Measurements from ENCODE around the gene ARL14EPL. TPM values are rescaled to one million over a fixed set of nuclear protein-coding genes. Genes with fewer than 3 reads are reported as not detected.

The ARL14EPL gene
- total and polyA plus RNA-seq, 12 donors = 0.10 to 0.11 TPM; not detected in 10

DNA sequence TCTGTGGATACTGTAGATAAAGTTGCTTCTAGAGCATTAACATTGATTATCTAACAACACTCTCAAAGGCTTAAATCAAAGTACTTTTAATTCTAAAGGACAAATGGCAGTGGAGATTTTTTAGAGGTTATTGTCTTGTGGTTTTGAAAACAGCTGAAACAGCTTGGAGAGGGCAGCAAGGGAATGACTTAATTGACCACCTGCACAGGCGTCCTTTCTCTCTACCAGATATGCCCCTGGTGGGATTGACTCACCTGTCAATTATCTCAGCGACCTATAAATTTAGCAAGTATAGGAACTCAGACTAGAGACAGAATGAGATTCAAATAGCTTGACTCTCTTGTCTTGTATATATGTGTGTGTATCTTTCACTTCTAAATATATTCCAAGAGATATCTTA is 13.5 kb downstream of the ARL14EPL start:
- 60 to 83% (median 70%) methylated on average over 2 of the region's 2 CpGs for WGBS, 4 donors
- no peaks in the 10 kb centered on the region for H3K4me1 ChIP-seq (replicated peaks in 1 of 2)
- H3K9me3 ChIP-seq (replicated peaks in 1 of 3) = no peaks in the 10 kb centered on the region
- intact Hi-C loops (cut with DNase I) = no loop called here
- no peak overlapping the region for H3K4me3 ChIP-seq
- H3K36me3 ChIP-seq (replicated peaks in 1 of 2) = no peaks in the 10 kb centered on the region
- H3K27me3 ChIP-seq = no peaks in the 10 kb centered on the region
- TF ChIP-seq POLR2A (IDR thresholded peaks at IDR 0.05) = no peak
- TF ChIP-seq, protein P1, sequence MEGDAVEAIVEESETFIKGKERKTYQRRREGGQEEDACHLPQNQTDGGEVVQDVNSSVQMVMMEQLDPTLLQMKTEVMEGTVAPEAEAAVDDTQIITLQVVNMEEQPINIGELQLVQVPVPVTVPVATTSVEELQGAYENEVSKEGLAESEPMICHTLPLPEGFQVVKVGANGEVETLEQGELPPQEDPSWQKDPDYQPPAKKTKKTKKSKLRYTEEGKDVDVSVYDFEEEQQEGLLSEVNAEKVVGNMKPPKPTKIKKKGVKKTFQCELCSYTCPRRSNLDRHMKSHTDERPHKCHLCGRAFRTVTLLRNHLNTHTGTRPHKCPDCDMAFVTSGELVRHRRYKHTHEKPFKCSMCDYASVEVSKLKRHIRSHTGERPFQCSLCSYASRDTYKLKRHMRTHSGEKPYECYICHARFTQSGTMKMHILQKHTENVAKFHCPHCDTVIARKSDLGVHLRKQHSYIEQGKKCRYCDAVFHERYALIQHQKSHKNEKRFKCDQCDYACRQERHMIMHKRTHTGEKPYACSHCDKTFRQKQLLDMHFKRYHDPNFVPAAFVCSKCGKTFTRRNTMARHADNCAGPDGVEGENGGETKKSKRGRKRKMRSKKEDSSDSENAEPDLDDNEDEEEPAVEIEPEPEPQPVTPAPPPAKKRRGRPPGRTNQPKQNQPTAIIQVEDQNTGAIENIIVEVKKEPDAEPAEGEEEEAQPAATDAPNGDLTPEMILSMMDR (IDR thresholded peaks at IDR 0.05) = no peak
- DNase-seq = no peak
- H3K27ac ChIP-seq = no peak overlapping the region

DNA sequence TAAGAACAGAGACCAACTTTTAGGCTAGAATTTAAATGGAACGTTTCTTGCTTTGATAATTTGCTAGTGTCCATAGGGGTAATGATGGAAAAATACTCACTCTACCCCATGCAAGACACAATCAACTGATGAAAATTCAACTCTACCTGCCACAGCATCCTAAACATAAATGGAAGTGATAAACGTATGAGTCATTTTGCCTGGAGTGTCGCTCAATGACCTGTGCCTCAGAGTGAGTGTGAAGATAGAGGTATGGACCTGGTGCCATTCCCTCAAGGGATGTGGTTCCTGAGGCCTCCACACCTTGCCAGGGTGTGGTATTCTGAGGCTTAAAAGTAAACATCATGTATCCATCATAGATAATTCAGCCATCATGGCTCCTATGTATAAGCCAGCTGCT is 14.0 kb downstream of the ARL14EPL start:
- no peak for DNase-seq
- H3K4me1 ChIP-seq (replicated peaks in 1 of 2) = no peaks in the 10 kb centered on the region
- TF ChIP-seq, protein P1 (IDR thresholded peaks at IDR 0.05) = no peak
- no peak for TF ChIP-seq POLR2A (IDR thresholded peaks at IDR 0.05)
- 72 to 90% (median 85%) methylated on average over 3 of the region's 3 CpGs for WGBS, 4 donors
- no peaks in the 10 kb centered on the region for H3K27me3 ChIP-seq
- no peaks in the 10 kb centered on the region for H3K9me3 ChIP-seq (replicated peaks in 1 of 3)
- H3K4me3 ChIP-seq = no peak overlapping the region
- no peak overlapping the region for H3K27ac ChIP-seq
- H3K36me3 ChIP-seq (replicated peaks in 1 of 2) = no peaks in the 10 kb centered on the region
- intact Hi-C loops (cut with DNase I) = no loop called here

DNA sequence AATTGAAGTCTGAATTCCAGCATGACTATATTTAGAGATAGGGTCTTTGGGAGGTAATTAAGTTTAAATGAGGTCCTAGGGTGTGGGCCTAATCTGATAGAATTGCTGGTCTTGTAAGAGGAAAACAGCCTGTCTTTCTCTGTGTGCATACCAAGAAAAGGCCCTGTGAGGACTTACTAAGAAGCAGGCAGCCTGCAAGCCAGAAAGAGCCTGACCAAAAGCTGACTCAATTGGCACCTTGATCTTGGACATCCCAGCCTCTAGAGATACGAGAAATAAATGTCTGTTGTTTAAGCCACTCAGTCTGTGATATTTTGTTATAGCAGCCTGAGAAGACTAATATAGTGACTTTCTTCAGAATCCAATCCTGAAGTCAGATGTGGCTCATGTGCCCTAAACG is 14.6 kb downstream of the ARL14EPL start:
- no peak overlapping the region for H3K27ac ChIP-seq
- 74 to 86% (median 85%) methylated on average over 2 of the region's 2 CpGs for WGBS, 4 donors
- no peaks in the 10 kb centered on the region for H3K4me1 ChIP-seq (replicated peaks in 1 of 2)
- no peak for DNase-seq
- TF ChIP-seq, protein P1 (IDR thresholded peaks at IDR 0.05) = no peak
- no peak for TF ChIP-seq POLR2A (IDR thresholded peaks at IDR 0.05)
- H3K27me3 ChIP-seq = no peaks in the 10 kb centered on the region
- intact Hi-C loops (cut with DNase I) = no loop called here
- no peaks in the 10 kb centered on the region for H3K36me3 ChIP-seq (replicated peaks in 1 of 2)
- no peaks in the 10 kb centered on the region for H3K9me3 ChIP-seq (replicated peaks in 1 of 3)
- no peak overlapping the region for H3K4me3 ChIP-seq

DNA sequence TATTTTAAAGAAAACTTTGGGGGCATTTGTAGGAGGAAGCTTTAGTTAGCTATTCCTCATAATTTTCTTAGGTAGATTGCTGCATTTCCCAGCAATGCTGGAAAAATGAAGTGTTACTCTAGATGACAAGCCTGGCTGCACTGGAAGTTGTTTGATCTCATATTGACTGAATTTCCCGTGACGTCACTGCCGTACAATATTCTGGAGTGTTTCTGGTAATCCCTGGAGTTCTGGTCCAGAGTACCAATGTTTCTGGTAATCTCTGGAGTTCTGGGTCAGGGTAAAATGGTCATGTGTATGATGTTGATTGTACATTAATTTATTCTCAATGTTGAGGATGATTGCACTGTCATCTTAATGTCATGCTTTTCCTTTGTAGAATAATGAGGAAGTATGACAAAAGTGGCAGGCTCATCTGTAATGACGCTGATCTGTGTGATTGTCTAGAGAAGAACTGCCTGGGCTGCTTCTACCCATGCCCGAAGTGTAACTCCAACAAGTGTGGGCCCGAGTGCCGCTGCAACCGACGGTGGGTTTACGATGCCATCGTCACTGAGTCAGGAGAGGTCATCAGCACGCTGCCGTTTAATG is 26.2 kb downstream of the ARL14EPL start:
- intact Hi-C loops (cut with DNase I) = no loop called here
- DNase-seq = no peak
- no peaks in the 10 kb centered on the region for H3K9me3 ChIP-seq (replicated peaks in 1 of 3)
- H3K4me3 ChIP-seq = no peak overlapping the region
- no peaks in the 10 kb centered on the region for H3K4me1 ChIP-seq (replicated peaks in 1 of 2)
- TF ChIP-seq POLR2A (IDR thresholded peaks at IDR 0.05) = no peak
- TF ChIP-seq, protein P1 (IDR thresholded peaks at IDR 0.05) = no peak
- WGBS, 4 donors = 77 to 83% (median 80%) methylated on average over 13 of the region's 13 CpGs
- H3K36me3 ChIP-seq (replicated peaks in 1 of 2) = no peaks in the 10 kb centered on the region
- no peaks in the 10 kb centered on the region for H3K27me3 ChIP-seq
- H3K27ac ChIP-seq = no peak overlapping the region
